ENCODE measurements around the gene LPP.

LPP gene

GRCh38 chr3:188257384-188258026 lies 103.5 kb downstream of the LPP start:
- TF ChIP-seq CTCF (IDR thresholded peaks at IDR 0.05) (no peak), ZFX (IDR thresholded peaks at IDR 0.05; ENCODE audit: borderline replicate concordance) (no peak)

GRCh38 chr3:188259191-188259590 lies 105.2 kb downstream of the LPP start:
- TF ChIP-seq ZFX (IDR thresholded peaks at IDR 0.05; ENCODE audit: borderline replicate concordance) = no peak
- TF ChIP-seq CTCF (IDR thresholded peaks at IDR 0.05) = no peak
- peak overlapping the region; percentile 95 for H3K27ac ChIP-seq

More at GRCh38 chr3:188257384-188258026, 103.5 kb downstream of the LPP start:
- peak overlapping the region; percentile 95 for H3K27ac ChIP-seq

- TF ChIP-seq ZFX (IDR thresholded peaks at IDR 0.05; ENCODE audit: borderline replicate concordance) = no peak
- no peak for TF ChIP-seq CTCF (IDR thresholded peaks at IDR 0.05)
- peak overlapping the region; percentile 95 for H3K27ac ChIP-seq
Observed at GRCh38 chr3:188259596-188259995, 105.6 kb downstream of the LPP start.

- H3K27ac ChIP-seq = peak overlapping the region; percentile 95
- TF ChIP-seq ZFX (IDR thresholded peaks at IDR 0.05; ENCODE audit: borderline replicate concordance) = no peak
- no peak for TF ChIP-seq CTCF (IDR thresholded peaks at IDR 0.05)
Observed at GRCh38 chr3:188261011-188261410, 107.1 kb downstream of the LPP start.

- TF ChIP-seq ZFX (IDR thresholded peaks at IDR 0.05; ENCODE audit: borderline replicate concordance) (no peak), CTCF (IDR thresholded peaks at IDR 0.05) (no peak)
- H3K27ac ChIP-seq = peak overlapping the region; percentile 95
Observed at GRCh38 chr3:188262488-188262887, 108.5 kb downstream of the LPP start.

- peak overlapping the region; percentile 95 for H3K27ac ChIP-seq
- TF ChIP-seq CTCF (IDR thresholded peaks at IDR 0.05) (no peak), ZFX (IDR thresholded peaks at IDR 0.05; ENCODE audit: borderline replicate concordance) (no peak)
Observed at GRCh38 chr3:188262913-188263683, 109.1 kb downstream of the LPP start.

All from 22Rv1 (cell line).